GM12892 (cell line): Measurements from ENCODE around the gene PGBD5.

ENCODE experiments used
- DNase-seq: peaks from one replicate; pipeline ENCODE4 v3.0.0; 2011; ENCODE audit not compliant: insufficient read length
- FAIRE-seq: peaks from 2 replicates; lab custom pipeline; 2011; peaks lifted over from hg19 to GRCh38; lab: Jason Lieb, UNC
- POLR2A ChIP-seq: IDR thresholded peaks from 2 replicates; pipeline ENCODE4 v1.6.1; 2011; ENCODE audit warnings: low read depth, low read length, control low read depth
- POLR2AphosphoS5 ChIP-seq: IDR thresholded peaks from 2 replicates; pipeline ENCODE4 v1.6.1; 2011; ENCODE audit warnings: low read depth, low read length, control low read depth
- TAF1 ChIP-seq: IDR thresholded peaks from 2 replicates; pipeline ENCODE4 v1.6.1; 2011; ENCODE audit warnings: low read depth, mild to moderate bottlenecking, control low read depth, low read length, borderline replicate concordance

PGBD5 gene

GRCh38 chr1:230401763-230402294, 24.3 kb downstream of the PGBD5 start:
- FAIRE-seq (no peak), DNase-seq (no peak)
- TF ChIP-seq POLR2AphosphoS5 (no peak), TAF1 (no peak), POLR2A (no peak)

- DNase-seq (no peak), FAIRE-seq (no peak)
- TF ChIP-seq TAF1 = no peak
- TF ChIP-seq POLR2A = no peak
- no peak for TF ChIP-seq POLR2AphosphoS5
Observed at GRCh38 chr1:230401101-230401500, 25.0 kb downstream of the PGBD5 start.

- TF ChIP-seq POLR2AphosphoS5 (no peak), POLR2A (no peak), TAF1 (no peak)
- FAIRE-seq (no peak), DNase-seq (no peak)
Observed at GRCh38 chr1:230400007-230400344, 26.2 kb downstream of the PGBD5 start.

- DNase-seq (no peak), FAIRE-seq (no peak)
- TF ChIP-seq POLR2AphosphoS5 = no peak
Observed at GRCh38 chr1:230399321-230400006, 26.7 kb downstream of the PGBD5 start.

DNA sequence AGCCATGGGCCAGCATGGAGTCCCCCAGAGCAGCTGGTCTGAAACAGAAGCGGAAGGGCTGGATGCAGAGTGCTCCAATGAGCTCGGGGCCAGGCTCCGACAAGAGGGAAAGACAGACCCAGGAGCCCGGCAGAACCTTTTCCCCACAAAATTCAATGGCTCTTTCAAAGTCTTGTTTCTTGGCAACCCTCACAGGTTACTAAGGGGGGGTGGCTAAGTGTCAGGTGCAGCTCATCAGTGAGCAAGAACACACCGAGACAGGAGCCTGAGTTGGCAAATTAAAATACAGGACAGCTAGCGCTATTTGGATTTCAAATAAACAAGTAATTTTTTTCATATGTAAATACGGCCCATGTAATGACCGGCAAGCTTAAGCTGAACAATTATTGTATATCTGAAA, 27.3 kb downstream of the PGBD5 start:
- no peak for DNase-seq
- no peak for FAIRE-seq
- no peak for TF ChIP-seq POLR2A
- TF ChIP-seq TAF1 = no peak
- no peak for TF ChIP-seq POLR2AphosphoS5

- FAIRE-seq (no peak), DNase-seq (no peak)
- TF ChIP-seq TAF1 = no peak
- TF ChIP-seq POLR2AphosphoS5 = no peak
- no peak for TF ChIP-seq POLR2A
Observed at GRCh38 chr1:230396966-230397365, 29.2 kb downstream of the PGBD5 start.

GRCh38 chr1:230395932-230396331, 30.2 kb downstream of the PGBD5 start:
- FAIRE-seq (no peak), DNase-seq (no peak)
- no peak for TF ChIP-seq TAF1
- TF ChIP-seq POLR2AphosphoS5 = no peak
- no peak for TF ChIP-seq POLR2A

DNA sequence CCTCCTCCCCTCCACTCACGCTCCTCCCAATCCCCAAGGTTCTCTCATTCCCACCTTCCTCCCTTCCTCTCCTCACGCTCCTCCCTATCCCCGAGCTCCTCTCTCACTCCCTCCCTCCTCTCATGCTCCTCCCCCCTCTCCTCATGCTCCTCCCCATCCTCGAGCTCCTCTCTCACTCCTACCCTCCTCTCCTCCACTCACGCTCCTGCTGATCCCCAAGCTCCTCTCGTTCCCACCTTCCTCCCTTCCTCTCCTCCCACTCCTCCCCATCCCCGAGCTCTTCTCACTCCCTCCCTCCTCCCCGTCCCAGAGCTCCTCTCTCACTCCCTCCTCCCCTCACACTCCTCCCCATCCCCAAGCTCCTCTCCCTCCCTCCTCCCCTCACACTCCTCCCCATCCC, 31.4 kb downstream of the PGBD5 start:
- TF ChIP-seq TAF1 (no peak), POLR2AphosphoS5 (no peak), POLR2A (no peak)
- no peak for DNase-seq
- no peak for FAIRE-seq

DNA sequence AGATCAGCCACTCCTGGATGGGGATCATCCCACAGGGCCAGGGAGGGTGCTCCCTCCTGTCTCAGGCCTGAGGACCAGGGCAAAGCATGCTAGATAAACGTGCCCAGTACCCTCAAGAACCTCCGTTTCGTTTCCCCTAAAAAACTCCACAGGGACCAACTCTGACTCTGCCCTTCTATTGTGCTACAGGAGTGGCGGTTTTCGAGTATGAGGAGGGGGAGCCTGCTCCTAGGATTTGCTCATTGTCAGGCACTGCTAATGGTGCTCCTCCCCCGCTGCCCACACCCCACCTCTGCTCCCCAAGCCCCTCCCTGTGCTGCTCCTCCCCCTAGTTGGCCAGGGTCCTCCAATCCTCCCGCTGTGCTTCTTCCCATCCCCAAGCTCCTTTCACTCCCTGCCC, 32.0 kb downstream of the PGBD5 start:
- no peak for FAIRE-seq

GRCh38 chr1:230393722-230394121, 32.4 kb downstream of the PGBD5 start:
- no peak for FAIRE-seq
- no peak for DNase-seq
- TF ChIP-seq POLR2AphosphoS5 = no peak
- no peak for TF ChIP-seq TAF1
- TF ChIP-seq POLR2A = no peak

More for the DNA sequence above, 32.0 kb downstream of the PGBD5 start:
- no peak for DNase-seq
- TF ChIP-seq POLR2AphosphoS5 (no peak), POLR2A (no peak), TAF1 (no peak)

- DNase-seq = no peak
- no peak for FAIRE-seq
- TF ChIP-seq POLR2A = no peak
- no peak for TF ChIP-seq POLR2AphosphoS5
- no peak for TF ChIP-seq TAF1
Observed at GRCh38 chr1:230392920-230393521, 33.1 kb downstream of the PGBD5 start.

- no peak for TF ChIP-seq POLR2AphosphoS5
- FAIRE-seq = no peak
- no peak for DNase-seq
Observed at GRCh38 chr1:230392536-230392909, 33.6 kb downstream of the PGBD5 start.
